ENCODE data around the gene PLEKHD1. TPM values are rescaled to one million over a fixed set of nuclear protein-coding genes. Genes with fewer than 3 reads are reported as not detected.
A peak's percentile ranks its signal among the peaks of the same experiment; 100 is the strongest.

The PLEKHD1 gene
- total and polyA plus RNA-seq, 2 donors (not counting 1 experiment from before 2014, with no cell fraction given) = 0.12 TPM

DNA sequence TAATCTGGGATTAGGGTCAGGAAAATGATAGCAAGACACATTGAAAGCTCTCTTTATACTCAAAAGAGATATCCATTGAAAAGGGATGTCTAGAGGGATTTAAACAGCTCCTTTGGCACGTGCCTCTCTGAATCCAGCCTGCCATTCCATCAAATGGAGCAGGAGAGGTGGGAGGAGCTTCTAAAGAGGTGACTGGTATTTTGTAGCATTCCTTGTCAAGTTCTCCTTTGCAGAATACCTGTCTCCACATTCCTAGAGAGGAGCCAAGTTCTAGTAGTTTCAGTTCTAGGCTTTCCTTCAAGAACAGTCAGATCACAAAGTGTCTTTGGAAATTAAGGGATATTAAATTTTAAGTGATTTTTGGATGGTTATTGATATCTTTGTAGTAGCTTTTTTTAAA is 25.4 kb upstream of the PLEKHD1 start:
- Histone ChIP-seq H3K79me2 (ENCODE audit: control insufficient read depth, insufficient read depth, low read length) (no peaks in the 10 kb centered on the region), H2AFZ (ENCODE audit: insufficient read depth, low read depth, low read length, poor library complexity, severe bottlenecking) (no peak overlapping the region), H3K4me1 (ENCODE audit: control insufficient read depth in 2 of 2, insufficient read depth in 2 of 2, low read length in 2 of 2) (no peaks in the 10 kb centered on the region), H3K27me3 (replicated peaks in 1 of 4; ENCODE audit: control extremely low read depth in 1 of 4, control insufficient read depth in 3 of 4, insufficient read depth in 4 of 4, low read length in 3 of 4) (no peaks in the 10 kb centered on the region), H3K9ac (ENCODE audit: low read length) (no peak overlapping the region), H3K36me3 (replicated peaks in 1 of 2; ENCODE audit: control extremely low read depth in 1 of 2, control insufficient read depth in 1 of 2, extremely low read depth in 1 of 2, insufficient read depth in 2 of 2, low read length in 1 of 2) (peaks cover 0 to 39% of the 10 kb centered on the region in 2 experiments), H3K9me3 (ENCODE audit: control extremely low read depth in 1 of 3, control insufficient read depth in 2 of 3, insufficient read depth in 1 of 3, low read length in 2 of 3) (no peaks in the 10 kb centered on the region), H3K27ac (ENCODE audit: low read length in 2 of 2) (no peak overlapping the region), H4K20me1 (ENCODE audit: control insufficient read depth, insufficient read depth, low read length, poor library complexity, severe bottlenecking) (no peaks in the 10 kb centered on the region), H3K4me2 (replicated peaks; ENCODE audit: low read depth, low read length, poor library complexity, severe bottlenecking) (no peak overlapping the region), H3K4me3 (ENCODE audit: control extremely low read depth in 1 of 5, extremely low read depth in 1 of 5, insufficient read depth in 1 of 5, low read depth in 2 of 5, low read length in 4 of 5) (no peak overlapping the region)
- peak overlapping the region; percentile 34 for H3K27ac Mint-ChIP-seq
- no CpG with 5 or more reads among the region's 1 CpG for WGBS (ENCODE audit: insufficient coverage)
- no peak overlapping the region for H3K4me3 Mint-ChIP-seq
- no peaks in the 10 kb centered on the region for H3K27me3 Mint-ChIP-seq
- peaks cover 3% of the 10 kb centered on the region for H3K4me1 Mint-ChIP-seq
- H3K9me3 Mint-ChIP-seq (ENCODE audit: insufficient read depth) = no peaks in the 10 kb centered on the region
- POLR2A ChIA-PET = no interaction called here
- intact Hi-C loops (cut with micrococcal nuclease) = no loop called here
- ATAC-seq (ENCODE audit: low read depth) (no peak), DNase-seq (no peak)
- CTCF ChIA-PET = interaction anchor here (0.8 to 3.6 kb wide), 26 partner anchors 8 to 261 kb away, joined by 3 to 110 read pairs (median 6); partner anchors contain the start of genes CCDC177, ERH and SLC39A9
- no peak for TF ChIP-seq EZH2 (IDR thresholded peaks at IDR 0.05; ENCODE audit: borderline replicate concordance, insufficient read depth, low read depth, low read length, poor library complexity, severe bottlenecking)
- TF ChIP-seq, protein P1, sequence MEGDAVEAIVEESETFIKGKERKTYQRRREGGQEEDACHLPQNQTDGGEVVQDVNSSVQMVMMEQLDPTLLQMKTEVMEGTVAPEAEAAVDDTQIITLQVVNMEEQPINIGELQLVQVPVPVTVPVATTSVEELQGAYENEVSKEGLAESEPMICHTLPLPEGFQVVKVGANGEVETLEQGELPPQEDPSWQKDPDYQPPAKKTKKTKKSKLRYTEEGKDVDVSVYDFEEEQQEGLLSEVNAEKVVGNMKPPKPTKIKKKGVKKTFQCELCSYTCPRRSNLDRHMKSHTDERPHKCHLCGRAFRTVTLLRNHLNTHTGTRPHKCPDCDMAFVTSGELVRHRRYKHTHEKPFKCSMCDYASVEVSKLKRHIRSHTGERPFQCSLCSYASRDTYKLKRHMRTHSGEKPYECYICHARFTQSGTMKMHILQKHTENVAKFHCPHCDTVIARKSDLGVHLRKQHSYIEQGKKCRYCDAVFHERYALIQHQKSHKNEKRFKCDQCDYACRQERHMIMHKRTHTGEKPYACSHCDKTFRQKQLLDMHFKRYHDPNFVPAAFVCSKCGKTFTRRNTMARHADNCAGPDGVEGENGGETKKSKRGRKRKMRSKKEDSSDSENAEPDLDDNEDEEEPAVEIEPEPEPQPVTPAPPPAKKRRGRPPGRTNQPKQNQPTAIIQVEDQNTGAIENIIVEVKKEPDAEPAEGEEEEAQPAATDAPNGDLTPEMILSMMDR (IDR thresholded peaks at IDR 0.05) = no peak

GRCh38 chr14:69460093-69460701 is 24.3 kb upstream of the PLEKHD1 start:
- no peaks in the 10 kb centered on the region for H4K20me1 ChIP-seq (ENCODE audit: control insufficient read depth, insufficient read depth, low read length, poor library complexity, severe bottlenecking)
- Mint-ChIP-seq H3K27ac (no peak overlapping the region), H3K27me3 (no peaks in the 10 kb centered on the region), H3K9me3 (ENCODE audit: insufficient read depth) (no peaks in the 10 kb centered on the region), H3K4me3 (no peak overlapping the region), H3K4me1 (peaks cover 3% of the 10 kb centered on the region)
- no peak overlapping the region for H3K9ac ChIP-seq (ENCODE audit: low read length)
- H3K79me2 ChIP-seq (ENCODE audit: control insufficient read depth, insufficient read depth, low read length) = no peaks in the 10 kb centered on the region
- H3K4me3 ChIP-seq (ENCODE audit: control extremely low read depth in 1 of 5, extremely low read depth in 1 of 5, insufficient read depth in 1 of 5, low read depth in 2 of 5, low read length in 4 of 5) = no peak overlapping the region
- no peaks in the 10 kb centered on the region for H3K9me3 ChIP-seq (ENCODE audit: control extremely low read depth in 1 of 3, control insufficient read depth in 2 of 3, insufficient read depth in 1 of 3, low read length in 2 of 3)
- no peak overlapping the region for H2AFZ ChIP-seq (ENCODE audit: insufficient read depth, low read depth, low read length, poor library complexity, severe bottlenecking)
- H3K4me2 ChIP-seq (replicated peaks; ENCODE audit: low read depth, low read length, poor library complexity, severe bottlenecking) = no peak overlapping the region
- no peak for TF ChIP-seq EZH2 (IDR thresholded peaks at IDR 0.05; ENCODE audit: borderline replicate concordance, insufficient read depth, low read depth, low read length, poor library complexity, severe bottlenecking)
- TF ChIP-seq, protein P1 (IDR thresholded peaks at IDR 0.05) = peak; percentile 80
- H3K27me3 ChIP-seq (replicated peaks in 1 of 4; ENCODE audit: control extremely low read depth in 1 of 4, control insufficient read depth in 3 of 4, insufficient read depth in 4 of 4, low read length in 3 of 4) = no peaks in the 10 kb centered on the region
- ChIA-PET POLR2A (interaction anchor here (0.9 kb wide), 1 partner anchor 62 kb away, joined by 3 read pairs; the partner anchor contains the start of gene ERH), CTCF (interaction anchor here (0.6 to 3.6 kb wide), 34 partner anchors 9 to 331 kb away, joined by 3 to 110 read pairs (median 5); partner anchors contain the start of genes CCDC177, ERH, GALNT16 and SLC39A9)
- DNase-seq = peak; percentile 72
- H3K27ac ChIP-seq (ENCODE audit: low read length in 2 of 2) = no peak overlapping the region
- ATAC-seq (ENCODE audit: low read depth) = peak; percentile 95
- WGBS (ENCODE audit: insufficient coverage) = 100% methylated on average over 1 of the region's 4 CpGs
- no peaks in the 10 kb centered on the region for H3K4me1 ChIP-seq (ENCODE audit: control insufficient read depth in 2 of 2, insufficient read depth in 2 of 2, low read length in 2 of 2)
- intact Hi-C loops (cut with micrococcal nuclease) = loop anchor here (1.0 to 5.0 kb wide), 4 partner anchors 62 to 218 kb away; partner anchors contain the start of genes CCDC177, ERH and SLC39A9
- peaks cover 0 to 33% of the 10 kb centered on the region in 2 experiments for H3K36me3 ChIP-seq (replicated peaks in 1 of 2; ENCODE audit: control extremely low read depth in 1 of 2, control insufficient read depth in 1 of 2, extremely low read depth in 1 of 2, insufficient read depth in 2 of 2, low read length in 1 of 2)

All from B cell (primary cell).